22Rv1 (cell line): Measurements from ENCODE around the gene FGGY.

ENCODE experiments used
- ZFX ChIP-seq: fragments of 450-650 bp; IDR thresholded peaks from 2 replicates; pipeline ENCODE4 v1.6.1; 2017; ENCODE audit warnings: antibody characterized with exemption, borderline replicate concordance
- TF ChIP-seq, protein P1 (sequence below): fragments of 450-650 bp; IDR thresholded peaks from 2 replicates; pipeline ENCODE4 v1.5.1; 2017; ENCODE audit warnings: mild to moderate bottlenecking

DNA sequence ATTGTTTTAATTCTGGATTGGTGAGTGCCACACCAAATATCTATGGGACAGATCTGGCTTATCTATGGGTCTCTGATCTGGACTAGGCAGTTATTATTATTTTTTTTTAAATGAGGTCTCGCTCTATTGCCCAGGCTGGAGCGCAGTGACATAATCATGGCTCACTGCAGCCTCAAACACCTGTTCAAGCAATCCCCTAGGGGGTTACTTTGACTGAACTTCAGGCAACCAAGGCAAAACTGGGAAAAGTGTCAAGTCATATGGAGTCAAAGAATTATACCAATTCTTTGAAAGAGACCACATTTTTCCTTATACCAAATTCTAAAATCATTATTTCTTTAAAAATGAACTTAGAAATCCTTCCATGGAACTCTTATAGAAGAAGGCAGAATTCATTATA, 388.8 kb downstream of the FGGY start:
- TF ChIP-seq, protein P1, sequence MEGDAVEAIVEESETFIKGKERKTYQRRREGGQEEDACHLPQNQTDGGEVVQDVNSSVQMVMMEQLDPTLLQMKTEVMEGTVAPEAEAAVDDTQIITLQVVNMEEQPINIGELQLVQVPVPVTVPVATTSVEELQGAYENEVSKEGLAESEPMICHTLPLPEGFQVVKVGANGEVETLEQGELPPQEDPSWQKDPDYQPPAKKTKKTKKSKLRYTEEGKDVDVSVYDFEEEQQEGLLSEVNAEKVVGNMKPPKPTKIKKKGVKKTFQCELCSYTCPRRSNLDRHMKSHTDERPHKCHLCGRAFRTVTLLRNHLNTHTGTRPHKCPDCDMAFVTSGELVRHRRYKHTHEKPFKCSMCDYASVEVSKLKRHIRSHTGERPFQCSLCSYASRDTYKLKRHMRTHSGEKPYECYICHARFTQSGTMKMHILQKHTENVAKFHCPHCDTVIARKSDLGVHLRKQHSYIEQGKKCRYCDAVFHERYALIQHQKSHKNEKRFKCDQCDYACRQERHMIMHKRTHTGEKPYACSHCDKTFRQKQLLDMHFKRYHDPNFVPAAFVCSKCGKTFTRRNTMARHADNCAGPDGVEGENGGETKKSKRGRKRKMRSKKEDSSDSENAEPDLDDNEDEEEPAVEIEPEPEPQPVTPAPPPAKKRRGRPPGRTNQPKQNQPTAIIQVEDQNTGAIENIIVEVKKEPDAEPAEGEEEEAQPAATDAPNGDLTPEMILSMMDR: no peak
- no peak for TF ChIP-seq ZFX
